Measurements from ENCODE around the gene SERPINF2. TPM values are rescaled to one million over a fixed set of nuclear protein-coding genes. Genes with fewer than 3 reads are reported as not detected.

SERPINF2 gene
- total RNA-seq, 2 donors from 2014 or later = 30.4 to 56.1 TPM

DNA sequence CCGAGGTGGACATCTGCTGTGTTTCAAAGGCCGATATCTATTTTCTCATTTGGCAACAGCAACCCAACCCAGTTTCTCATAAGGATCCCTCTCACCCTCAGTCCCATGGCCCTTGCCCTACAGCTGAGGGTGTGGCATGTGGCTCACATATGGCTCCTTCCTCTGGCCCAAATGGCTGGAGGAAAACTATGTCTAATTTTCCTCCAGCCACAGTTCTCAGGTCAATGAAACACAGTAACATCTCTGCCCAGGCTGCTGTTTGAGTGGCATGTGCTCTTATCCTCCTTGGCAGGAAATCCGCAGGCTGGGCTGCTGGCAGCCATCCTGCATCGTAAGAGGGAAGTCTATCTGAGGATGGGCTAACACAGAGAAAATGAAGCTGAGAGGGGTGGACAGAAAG is 43.3 kb downstream of the SERPINF2 start:
- TF ChIP-seq POLR2AphosphoS5 (IDR thresholded peaks at IDR 0.05) (no peak), POLR2A (IDR thresholded peaks at IDR 0.05) (no peak)
- TF ChIP-seq, protein P1, sequence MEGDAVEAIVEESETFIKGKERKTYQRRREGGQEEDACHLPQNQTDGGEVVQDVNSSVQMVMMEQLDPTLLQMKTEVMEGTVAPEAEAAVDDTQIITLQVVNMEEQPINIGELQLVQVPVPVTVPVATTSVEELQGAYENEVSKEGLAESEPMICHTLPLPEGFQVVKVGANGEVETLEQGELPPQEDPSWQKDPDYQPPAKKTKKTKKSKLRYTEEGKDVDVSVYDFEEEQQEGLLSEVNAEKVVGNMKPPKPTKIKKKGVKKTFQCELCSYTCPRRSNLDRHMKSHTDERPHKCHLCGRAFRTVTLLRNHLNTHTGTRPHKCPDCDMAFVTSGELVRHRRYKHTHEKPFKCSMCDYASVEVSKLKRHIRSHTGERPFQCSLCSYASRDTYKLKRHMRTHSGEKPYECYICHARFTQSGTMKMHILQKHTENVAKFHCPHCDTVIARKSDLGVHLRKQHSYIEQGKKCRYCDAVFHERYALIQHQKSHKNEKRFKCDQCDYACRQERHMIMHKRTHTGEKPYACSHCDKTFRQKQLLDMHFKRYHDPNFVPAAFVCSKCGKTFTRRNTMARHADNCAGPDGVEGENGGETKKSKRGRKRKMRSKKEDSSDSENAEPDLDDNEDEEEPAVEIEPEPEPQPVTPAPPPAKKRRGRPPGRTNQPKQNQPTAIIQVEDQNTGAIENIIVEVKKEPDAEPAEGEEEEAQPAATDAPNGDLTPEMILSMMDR (IDR thresholded peaks at IDR 0.05) = no peak
- Histone ChIP-seq H3K27ac (peak overlapping the region; percentile 81 to 85), H3K9me3 (no peaks in the 10 kb centered on the region), H3K4me3 (no peak overlapping the region), H3K27me3 (replicated peaks; ENCODE audit: insufficient read depth) (no peaks in the 10 kb centered on the region), H3K4me1 (replicated peaks) (peaks cover 17% of the 10 kb centered on the region), H3K36me3 (no peaks in the 10 kb centered on the region)
- DNase-seq (ENCODE audit: low spot score) = no peak
- intact Hi-C loops (cut with DNase I) = loop anchor here (2.0 to 5.0 kb wide), 2 partner anchors 41 to 65 kb away; partner anchors contain the start of gene SMYD4
- WGBS = 78% methylated on average over 4 of the region's 4 CpGs

- H3K27me3 ChIP-seq (replicated peaks; ENCODE audit: insufficient read depth) = no peaks in the 10 kb centered on the region
- no peak overlapping the region for H3K4me3 ChIP-seq
- TF ChIP-seq POLR2A (IDR thresholded peaks at IDR 0.05) (no peak), POLR2AphosphoS5 (IDR thresholded peaks at IDR 0.05) (no peak)
- TF ChIP-seq, protein P1 (IDR thresholded peaks at IDR 0.05) = no peak
- peak overlapping the region; percentile 81 to 85 for H3K27ac ChIP-seq
- H3K4me1 ChIP-seq (replicated peaks) = peaks cover 17% of the 10 kb centered on the region
- no peaks in the 10 kb centered on the region for H3K36me3 ChIP-seq
- WGBS = 70% methylated on average over 7 of the region's 7 CpGs
- intact Hi-C loops (cut with DNase I) = loop anchor here (5.0 kb wide), 1 partner anchor 41 kb away; the partner anchor contains the start of gene SMYD4
- DNase-seq (ENCODE audit: low spot score) = no peak
- H3K9me3 ChIP-seq = no peaks in the 10 kb centered on the region
Measured at GRCh38 chr17:1786708-1787107, 44.0 kb downstream of the SERPINF2 start.

- Histone ChIP-seq H3K4me3 (no peak overlapping the region), H3K27ac (peak overlapping the region; percentile 81 to 85), H3K27me3 (replicated peaks; ENCODE audit: insufficient read depth) (no peaks in the 10 kb centered on the region), H3K36me3 (no peaks in the 10 kb centered on the region), H3K9me3 (no peaks in the 10 kb centered on the region), H3K4me1 (replicated peaks) (peaks cover 17% of the 10 kb centered on the region)
- TF ChIP-seq POLR2AphosphoS5 (IDR thresholded peaks at IDR 0.05) = peak; percentile 75
- no peak for TF ChIP-seq POLR2A (IDR thresholded peaks at IDR 0.05)
- peak; percentile 60 for DNase-seq (ENCODE audit: low spot score)
- intact Hi-C loops (cut with DNase I) = loop anchor here (5.0 kb wide), 1 partner anchor 40 kb away; the partner anchor contains the start of gene SMYD4
- 69% methylated on average over 16 of the region's 16 CpGs for WGBS
Measured at GRCh38 chr17:1787301-1787902, 44.7 kb downstream of the SERPINF2 start.

DNA sequence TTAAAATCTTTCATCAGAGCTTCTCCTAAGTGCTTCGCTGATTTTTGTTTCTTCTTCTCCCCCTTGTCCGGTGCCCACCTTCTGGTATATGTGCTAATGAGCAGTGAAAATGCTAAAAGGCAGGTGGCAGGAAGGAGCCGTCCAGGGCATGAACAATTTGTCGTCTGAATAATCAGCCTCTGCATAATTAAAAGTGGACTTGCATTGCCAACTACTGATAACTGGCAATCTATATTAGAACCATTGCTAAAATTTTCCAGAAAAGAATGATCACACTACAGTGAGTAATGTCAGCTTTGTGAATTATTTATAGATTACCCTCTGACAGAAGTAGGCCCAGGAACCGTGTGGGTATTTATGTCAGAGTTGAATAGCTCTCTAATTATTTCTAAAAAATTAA is 47.3 kb downstream of the SERPINF2 start:
- WGBS = 75% methylated on average over 5 of the region's 5 CpGs
- no peak overlapping the region for H3K27ac ChIP-seq

More for the DNA sequence above, 47.3 kb downstream of the SERPINF2 start:
- no peak for DNase-seq (ENCODE audit: low spot score)
- Histone ChIP-seq H3K4me3 (no peak overlapping the region), H3K9me3 (no peaks in the 10 kb centered on the region), H3K27me3 (replicated peaks; ENCODE audit: insufficient read depth) (no peaks in the 10 kb centered on the region), H3K36me3 (no peaks in the 10 kb centered on the region), H3K4me1 (replicated peaks) (peaks cover 4% of the 10 kb centered on the region)
- TF ChIP-seq POLR2AphosphoS5 (IDR thresholded peaks at IDR 0.05) (no peak), POLR2A (IDR thresholded peaks at IDR 0.05) (no peak)
- TF ChIP-seq, protein P1 (IDR thresholded peaks at IDR 0.05) = no peak
- intact Hi-C loops (cut with DNase I) = loop anchor here (5.0 kb wide), 1 partner anchor 37 kb away; the partner anchor contains the start of gene SMYD4
